ENCODE results near the gene ZNF586. TPM values are rescaled to one million over a fixed set of nuclear protein-coding genes. Genes with fewer than 3 reads are reported as not detected.
"Not testable (repeated sequence)": the region's sequence is repeated elsewhere in the genome, so short reads cannot be mapped to it uniquely, and the experiment has no call there.

The ZNF586 gene
- 10 to 100 TPM; 34.8 to 37.7 TPM for total RNA-seq
- total RNA-seq, result 53.0 to 70.0 reads per million in 2 donors

DNA sequence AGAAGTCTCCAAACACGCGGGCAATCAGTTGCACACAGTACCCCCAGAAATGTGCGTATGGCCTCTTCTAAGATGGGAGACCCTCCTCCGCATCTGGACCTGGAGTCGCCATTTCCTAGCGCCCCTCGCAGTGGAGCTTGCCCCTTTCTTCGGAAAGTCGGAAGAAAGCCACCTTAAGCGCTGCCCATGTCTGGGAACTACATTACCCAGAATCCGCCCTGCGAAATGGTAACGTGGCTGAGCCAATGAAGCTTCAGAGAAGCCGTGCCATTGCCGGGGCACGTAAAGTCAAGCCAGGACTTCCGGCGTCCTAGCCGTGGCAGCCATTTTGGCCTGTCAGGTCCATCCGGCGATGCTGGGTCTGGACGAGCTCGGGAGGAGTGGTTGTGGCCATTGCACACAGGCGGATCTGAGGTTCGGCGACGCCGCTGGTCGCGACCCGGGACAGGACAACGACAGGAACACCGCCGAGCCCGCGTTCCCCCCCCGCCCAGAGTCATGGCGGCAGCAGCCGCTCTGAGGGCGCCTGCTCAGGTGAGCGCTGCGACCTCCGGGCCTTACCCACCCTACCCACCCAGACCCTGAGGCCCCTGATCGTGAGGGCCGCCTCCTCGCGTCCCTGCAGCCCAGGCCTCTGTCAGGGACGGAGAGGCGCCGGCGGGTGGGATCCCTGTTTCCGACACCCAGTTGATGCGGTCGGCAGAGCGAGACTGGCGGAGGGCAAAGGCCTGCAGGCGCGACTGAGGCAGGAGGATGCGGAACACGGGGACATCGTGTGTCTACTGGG lies at the start of gene ZNF586:
ZNF586 (plus strand) TSS at position 332 of the 787 bp plus-strand sequence; CDS start at position 499, 167 bp downstream.
- Mint-ChIP-seq H3K4me3 (peak within 1 kb of the TSS; percentile 90), H3K4me1 (peaks cover 15% of the 10 kb centered on the region), H3K27me3 (no peaks in the 10 kb centered on the region), H3K27ac (peak within 1 kb of the TSS; percentile 64), H3K36me3 (ENCODE audit: low read depth) (peaks cover 7% of the 10 kb centered on the region)
- H3K9me3 ChIP-seq (ENCODE audit: control insufficient read depth, low read length, poor library complexity, severe bottlenecking), result peaks cover 17% of the 10 kb centered on the region
- DNase-seq (peak; percentile 70 to 74 (median 72)), ATAC-seq (peak; percentile 100)

DNA sequence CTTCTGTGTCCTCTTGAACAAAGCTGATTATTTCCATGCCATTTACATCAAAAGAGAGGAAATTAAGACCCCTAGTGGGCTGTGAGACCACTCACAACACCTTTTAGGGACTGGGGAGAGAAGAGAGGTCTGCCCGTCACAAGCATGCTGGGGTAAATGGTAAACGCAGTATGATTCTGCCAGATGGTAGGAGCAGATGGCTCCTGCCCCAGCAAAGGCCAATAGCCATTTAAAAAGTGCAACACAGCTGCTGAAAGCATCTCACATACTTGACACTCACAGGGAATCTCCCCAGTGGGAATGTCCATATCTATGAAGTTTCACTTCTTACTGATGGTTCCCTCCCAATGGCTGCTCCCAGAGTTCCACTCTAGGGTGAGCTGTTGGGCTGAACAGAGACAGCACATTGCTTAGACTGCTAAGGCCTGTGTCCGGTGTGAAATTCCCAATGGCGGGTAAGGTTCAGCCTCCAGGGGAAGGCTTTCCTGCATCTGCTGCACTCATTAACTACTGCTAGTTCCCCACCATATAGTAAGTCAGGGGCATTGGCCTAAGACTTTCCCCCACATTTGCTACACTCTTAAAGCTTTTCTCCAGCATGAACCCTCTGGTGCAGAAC lies 49.5 kb upstream of the ZNF586 start:
- no peak for ATAC-seq
- no peak overlapping the region for H3K4me3 Mint-ChIP-seq
- no peaks in the 10 kb centered on the region for H3K27me3 Mint-ChIP-seq
- peaks cover 10% of the 10 kb centered on the region for H3K36me3 Mint-ChIP-seq (ENCODE audit: low read depth)
- no peak for DNase-seq
- H3K4me1 Mint-ChIP-seq, result no peaks in the 10 kb centered on the region
- no peak overlapping the region for H3K27ac Mint-ChIP-seq
- H3K9me3 ChIP-seq (ENCODE audit: control insufficient read depth, low read length, poor library complexity, severe bottlenecking), result peaks cover 42% of the 10 kb centered on the region

DNA sequence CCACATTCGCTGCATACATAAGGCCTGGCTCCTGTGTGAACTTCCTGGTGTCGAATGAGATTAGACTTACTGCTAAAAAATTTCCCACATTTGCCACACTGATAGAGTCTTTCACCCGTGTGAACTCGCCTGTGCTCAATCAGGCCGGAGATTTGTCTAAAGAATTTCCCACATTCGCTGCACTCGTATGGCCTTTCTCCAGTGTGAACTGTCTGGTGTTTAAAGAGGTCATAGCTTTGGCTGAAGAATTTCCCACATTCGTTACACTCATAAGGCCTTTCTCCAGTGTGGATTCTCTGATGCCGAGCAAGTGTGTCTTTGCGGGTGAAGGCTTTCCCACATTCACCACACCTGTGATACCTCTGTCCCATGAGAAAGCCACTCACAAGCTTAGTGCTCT lies 48.6 kb upstream of the ZNF586 start:
- peaks cover 40% of the 10 kb centered on the region for H3K9me3 ChIP-seq (ENCODE audit: control insufficient read depth, low read length, poor library complexity, severe bottlenecking)
- Mint-ChIP-seq H3K4me1 (no peaks in the 10 kb centered on the region), H3K27ac (no peak overlapping the region), H3K4me3 (no peak overlapping the region), H3K27me3 (no peaks in the 10 kb centered on the region), H3K36me3 (ENCODE audit: low read depth) (peaks cover 10% of the 10 kb centered on the region)
- no peak for DNase-seq
- ATAC-seq, result no peak

- H3K27ac Mint-ChIP-seq; H3K36me3 Mint-ChIP-seq (ENCODE audit: low read depth); H3K27me3 Mint-ChIP-seq; H3K9me3 ChIP-seq (ENCODE audit: control insufficient read depth, low read length, poor library complexity, severe bottlenecking); H3K4me3 Mint-ChIP-seq; H3K4me1 Mint-ChIP-seq: not testable (repeated sequence)
- ATAC-seq (peak; percentile 35), DNase-seq (peak in 2 of 3 donors; percentile 9 to 23)
These were observed 31.2 kb upstream of the ZNF586 start for GRCh38 chr19:57738320-57738719.

DNA sequence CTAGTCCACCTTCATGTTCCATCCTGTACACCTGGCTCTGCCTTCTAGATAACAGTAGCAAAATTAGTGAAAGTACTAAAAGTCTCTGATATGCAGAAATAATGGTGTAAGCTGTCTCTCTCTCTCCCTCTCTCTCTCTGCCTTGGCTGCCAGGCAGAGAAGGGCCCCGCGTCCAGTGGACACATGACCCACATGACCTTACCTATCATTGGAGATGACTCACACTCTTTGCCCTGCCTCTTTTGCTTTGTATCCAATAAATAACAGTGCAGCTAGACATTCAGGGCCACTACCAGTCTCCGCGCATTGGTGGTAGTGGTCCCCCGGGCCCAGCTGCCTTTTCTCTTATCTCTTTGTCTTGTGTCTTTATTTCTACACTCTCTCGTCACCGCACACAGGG lies 30.7 kb upstream of the ZNF586 start:
- ATAC-seq, H3K27ac Mint-ChIP-seq, DNase-seq: not testable (repeated sequence)

GRCh38 chr19:57746580-57747471 lies 22.6 kb upstream of the ZNF586 start, which contains the start of gene ZNF776:
TSS of gene ZNF776 (plus strand) at chr19:57746815. CDS start at chr19:57747059, 244 bp downstream.
- peak; percentile 98 for ATAC-seq
- H3K4me1 Mint-ChIP-seq, result peaks cover 7% of the 10 kb centered on the region
- H3K9me3 ChIP-seq (ENCODE audit: control insufficient read depth, low read length, poor library complexity, severe bottlenecking), result peaks cover 28% of the 10 kb centered on the region
- peak; percentile 46 to 63 (median 61) for DNase-seq
- peak within 1 kb of the TSS; percentile 99 for H3K27ac Mint-ChIP-seq
- H3K4me3 Mint-ChIP-seq, result peak within 1 kb of the TSS; percentile 96
- H3K36me3 Mint-ChIP-seq (ENCODE audit: low read depth), result peaks cover 13% of the 10 kb centered on the region
- H3K27me3 Mint-ChIP-seq, result no peaks in the 10 kb centered on the region

More for the DNA sequence above, 30.7 kb upstream of the ZNF586 start:
- not testable (repeated sequence) for H3K27me3 Mint-ChIP-seq; H3K9me3 ChIP-seq (ENCODE audit: control insufficient read depth, low read length, poor library complexity, severe bottlenecking); H3K4me1 Mint-ChIP-seq; H3K4me3 Mint-ChIP-seq; H3K36me3 Mint-ChIP-seq (ENCODE audit: low read depth)

- peak overlapping the region; percentile 99 for H3K27ac Mint-ChIP-seq
- no peak for DNase-seq
- no peak for ATAC-seq
- H3K9me3 ChIP-seq (ENCODE audit: control insufficient read depth, low read length, poor library complexity, severe bottlenecking), result peaks cover 32% of the 10 kb centered on the region
- H3K4me3 Mint-ChIP-seq, result peak overlapping the region; percentile 96
- peaks cover 17% of the 10 kb centered on the region for H3K36me3 Mint-ChIP-seq (ENCODE audit: low read depth)
- no peaks in the 10 kb centered on the region for H3K27me3 Mint-ChIP-seq
- H3K4me1 Mint-ChIP-seq, result peaks cover 7% of the 10 kb centered on the region
These were observed 22.0 kb upstream of the ZNF586 start for GRCh38 chr19:57747472-57747807.

GRCh38 chr19:57748029-57748428 lies 21.4 kb upstream of the ZNF586 start:
- Mint-ChIP-seq H3K36me3 (ENCODE audit: low read depth) (peaks cover 19% of the 10 kb centered on the region), H3K27me3 (no peaks in the 10 kb centered on the region), H3K4me1 (peaks cover 7% of the 10 kb centered on the region), H3K27ac (no peak overlapping the region), H3K4me3 (peak overlapping the region; percentile 96)
- ATAC-seq (no peak), DNase-seq (no peak)
- H3K9me3 ChIP-seq (ENCODE audit: control insufficient read depth, low read length, poor library complexity, severe bottlenecking), result peaks cover 38% of the 10 kb centered on the region

DNA sequence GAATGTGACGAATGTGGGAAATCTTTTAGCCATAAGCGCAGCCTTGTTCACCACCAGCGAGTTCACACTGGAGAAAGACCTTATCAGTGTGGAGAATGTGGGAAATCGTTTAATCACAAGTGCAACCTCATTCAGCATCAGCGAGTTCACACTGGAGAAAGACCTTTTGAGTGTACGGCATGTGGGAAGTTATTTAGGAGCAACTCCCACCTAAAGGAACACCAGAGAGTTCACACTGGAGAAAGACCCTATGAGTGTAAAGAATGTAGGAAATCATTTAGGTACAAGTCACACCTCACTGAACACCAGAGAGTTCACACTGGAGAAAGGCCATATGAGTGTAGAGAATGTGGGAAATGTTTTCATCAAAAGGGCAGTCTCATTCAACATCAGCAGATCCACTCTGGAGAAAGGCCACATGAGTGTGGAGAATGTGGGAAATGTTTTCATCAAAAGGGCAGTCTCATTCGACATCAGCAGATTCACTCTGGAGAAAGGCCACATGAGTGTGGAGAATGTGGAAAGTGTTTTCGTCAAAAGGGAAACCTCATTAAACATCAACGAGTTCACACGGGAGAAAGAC lies 15.3 kb upstream of the ZNF586 start:
- H3K4me3 Mint-ChIP-seq, result no peak overlapping the region
- ATAC-seq (no peak), DNase-seq (no peak)
- H3K9me3 ChIP-seq (ENCODE audit: control insufficient read depth, low read length, poor library complexity, severe bottlenecking), result peaks cover 64% of the 10 kb centered on the region
- no peaks in the 10 kb centered on the region for H3K27me3 Mint-ChIP-seq
- peaks cover 18% of the 10 kb centered on the region for H3K36me3 Mint-ChIP-seq (ENCODE audit: low read depth)
- H3K27ac Mint-ChIP-seq, result no peak overlapping the region
- no peaks in the 10 kb centered on the region for H3K4me1 Mint-ChIP-seq

DNA sequence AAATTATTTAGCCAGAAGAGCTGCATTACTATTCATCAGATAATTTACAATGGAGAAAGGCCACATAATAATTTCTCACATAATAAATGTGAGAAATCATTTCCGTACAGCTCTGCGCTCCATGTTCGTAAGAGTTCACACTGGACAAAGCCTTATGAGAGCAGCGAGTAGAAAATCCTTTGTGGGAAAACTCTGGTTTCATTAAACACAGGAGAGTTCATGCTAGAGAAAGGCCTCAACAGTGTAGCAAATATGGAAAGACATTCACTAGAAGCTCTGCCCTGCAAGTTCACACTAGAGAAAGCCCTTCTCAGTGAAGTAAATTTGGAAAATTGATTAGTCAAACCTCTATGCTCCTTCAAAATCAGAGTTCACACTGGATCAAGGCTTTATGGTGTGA lies 14.4 kb upstream of the ZNF586 start:
- DNase-seq (no peak), ATAC-seq (no peak)
- Mint-ChIP-seq H3K36me3 (ENCODE audit: low read depth) (peaks cover 16% of the 10 kb centered on the region), H3K4me1 (no peaks in the 10 kb centered on the region), H3K27me3 (no peaks in the 10 kb centered on the region), H3K4me3 (no peak overlapping the region), H3K27ac (no peak overlapping the region)
- peaks cover 56% of the 10 kb centered on the region for H3K9me3 ChIP-seq (ENCODE audit: control insufficient read depth, low read length, poor library complexity, severe bottlenecking)

DNA sequence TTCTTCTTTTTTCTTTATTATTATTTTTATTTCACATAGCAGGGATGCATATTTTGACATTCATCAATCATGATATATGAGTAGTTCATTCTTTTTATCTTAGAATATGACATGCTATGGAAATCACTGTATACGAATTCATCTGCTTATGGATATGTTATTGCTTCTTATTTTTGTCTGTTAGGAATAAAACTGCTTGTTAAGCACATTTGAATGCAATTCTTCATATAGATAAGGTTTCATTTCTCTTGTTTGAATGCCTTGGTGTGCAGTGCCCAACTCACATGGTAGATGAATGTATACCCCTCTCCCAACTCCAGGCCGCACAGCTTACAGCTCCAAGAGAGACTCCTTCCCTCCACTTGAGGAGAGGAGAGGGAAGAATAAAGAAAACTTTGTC lies 11.5 kb upstream of the ZNF586 start:
- Mint-ChIP-seq H3K4me3 (no peak overlapping the region), H3K27ac (no peak overlapping the region), H3K4me1 (no peaks in the 10 kb centered on the region), H3K27me3 (no peaks in the 10 kb centered on the region), H3K36me3 (ENCODE audit: low read depth) (peaks cover 7% of the 10 kb centered on the region)
- DNase-seq (no peak), ATAC-seq (no peak)
- H3K9me3 ChIP-seq (ENCODE audit: control insufficient read depth, low read length, poor library complexity, severe bottlenecking), result peaks cover 34% of the 10 kb centered on the region

DNA sequence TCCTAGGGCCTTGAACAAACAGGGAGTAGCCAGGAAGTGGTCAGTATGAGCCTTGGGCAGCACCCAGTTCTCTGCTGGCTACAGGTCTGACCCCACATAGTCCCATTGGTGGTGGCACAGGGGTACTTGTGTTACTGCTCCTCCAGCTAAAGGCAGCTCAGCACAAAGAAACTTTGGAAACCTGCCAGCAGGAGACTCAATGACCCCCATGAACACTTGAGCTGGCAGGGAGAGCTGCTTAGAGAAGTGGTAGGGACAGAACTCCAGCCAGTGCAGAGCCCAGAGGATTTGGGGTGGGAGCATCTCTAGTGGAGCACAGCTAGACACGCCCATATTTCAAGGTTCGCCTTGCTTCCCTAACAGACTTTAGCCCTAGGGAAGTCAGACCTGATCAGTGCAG lies 10.4 kb upstream of the ZNF586 start:
- no peak overlapping the region for H3K27ac Mint-ChIP-seq
- ATAC-seq (no peak), DNase-seq (no peak)
- H3K27me3 Mint-ChIP-seq, result no peaks in the 10 kb centered on the region
- H3K9me3 ChIP-seq (ENCODE audit: control insufficient read depth, low read length, poor library complexity, severe bottlenecking), result peaks cover 23% of the 10 kb centered on the region
- H3K4me3 Mint-ChIP-seq, result no peak overlapping the region
- H3K4me1 Mint-ChIP-seq, result no peaks in the 10 kb centered on the region
- H3K36me3 Mint-ChIP-seq (ENCODE audit: low read depth), result peaks cover 5% of the 10 kb centered on the region

- peaks cover 18% of the 10 kb centered on the region for H3K9me3 ChIP-seq (ENCODE audit: control insufficient read depth, low read length, poor library complexity, severe bottlenecking)
- no peak for DNase-seq
- Mint-ChIP-seq H3K4me3 (peak overlapping the region; percentile 52), H3K27me3 (no peaks in the 10 kb centered on the region), H3K27ac (no peak overlapping the region), H3K36me3 (ENCODE audit: low read depth) (peaks cover 10% of the 10 kb centered on the region), H3K4me1 (peaks cover 15% of the 10 kb centered on the region)
- no peak for ATAC-seq
These were observed 1.9 kb downstream of the ZNF586 start for GRCh38 chr19:57771417-57771816.
